K562 (cell line): ENCODE data around the gene DEGS2. TPM values are rescaled to one million over a fixed set of nuclear protein-coding genes. Genes with fewer than 3 reads are reported as not detected.

Source experiments
- ATAC-seq: fragments of 200-7000 bp; cut with Tn5 transposase; 3 replicates; pipeline ENCODE4 v1.9.1; 2020; ENCODE audit warnings: moderate library complexity
- BruUV-seq: library from RNA; stranded (reverse); fragments of 400-500 nt; replicated peaks from 2 replicates; lab custom pipeline; 2021; lab: Mats Ljungman, UMichigan
- CTCF ChIA-PET: fragments of 300-600 bp; formaldehyde crosslinking; extraction: SDS; loops from one replicate; lab custom pipeline; 2021; ENCODE audit warnings: low intra/inter-chr PET ratio; lab: Yijun Ruan, JAX
- POLR2A ChIA-PET: fragments of 300-600, 350-650 bp; sonication (Branson Sonifier 250); formaldehyde crosslinking; extraction: SDS; loops from one replicate; lab custom pipeline; 2021; ENCODE audit warnings: antibody characterized with exemption, inconsistent platforms; lab: Yijun Ruan, JAX
- DNase-seq, 4 experiments: peaks; one replicate each; pipeline versions ENCODE4 v3.0.0 to v3.0.0-alpha.2; 2011 to 2018; ENCODE audit warnings: low spot score in 3 of 4, mixed read lengths in 3 of 4; ENCODE audit errors: extremely low read depth in 1 of 4
- FAIRE-seq: peaks from 2 replicates; lab custom pipeline; 2011; peaks lifted over from hg19 to GRCh38; lab: Jason Lieb, UNC
- H2AFZ ChIP-seq: 2 replicates; pipeline ENCODE4 v1.6.0; 2011; ENCODE audit warnings: low read depth, low read length, control low read depth, inconsistent platforms
- H3K27ac ChIP-seq: fragments of 200-600 bp; 3 replicates; pipeline ENCODE4 v1.8.0; 2011; ENCODE audit warnings: low read depth, mild to moderate bottlenecking, control low read depth, inconsistent platforms, low read length, moderate library complexity, mixed read lengths; ENCODE audit errors: extremely low read depth
- H3K27me3 ChIP-seq, 2 experiments: fragments of 300-600 bp in 1 of 2; 2 replicates in 1 of 2; 3 replicates in 1 of 2; pipeline versions ENCODE4 v1.6.0 to v1.8.0; 2011; ENCODE audit warnings: inconsistent platforms in 2 of 2, low read length in 2 of 2, mild to moderate bottlenecking in 1 of 2, mixed read lengths in 1 of 2, moderate library complexity in 1 of 2; ENCODE audit not compliant: control insufficient read depth in 2 of 2, insufficient read depth in 2 of 2
- H3K36me3 ChIP-seq: fragments of 300-600 bp; 3 replicates; pipeline ENCODE4 v1.8.0; 2011; ENCODE audit warnings: mild to moderate bottlenecking, low read length, inconsistent platforms; ENCODE audit not compliant: control insufficient read depth, insufficient read depth
- H3K4me1 ChIP-seq, 2 experiments: fragments of 200-600 bp in 1 of 2; replicated peaks in 1 of 2; 2 replicates in 1 of 2; 3 replicates in 1 of 2; pipeline versions ENCODE4 v1.5.1 to v1.8.0; 2011; ENCODE audit warnings: inconsistent platforms in 2 of 2, low read length in 2 of 2, mild to moderate bottlenecking in 1 of 2, mixed read lengths in 1 of 2, moderate library complexity in 1 of 2; ENCODE audit not compliant: control insufficient read depth in 2 of 2, insufficient read depth in 2 of 2
- H3K4me2 ChIP-seq: 2 replicates; pipeline ENCODE4 v1.6.1; 2011; ENCODE audit warnings: low read length, control low read depth, inconsistent platforms, mixed read lengths; ENCODE audit not compliant: insufficient read depth
- H3K4me3 ChIP-seq: fragments of 200-600 bp; sonication (generic), shearing (Covaris generic); 2 replicates; pipeline ENCODE4 v1.5.1; 2016; ENCODE audit warnings: control low read depth, inconsistent platforms
- H3K79me2 ChIP-seq: fragments of 200-600 bp; 3 replicates; pipeline ENCODE4 v1.8.0; 2011; ENCODE audit warnings: low read length, inconsistent platforms; ENCODE audit not compliant: control insufficient read depth, insufficient read depth
- H3K9ac ChIP-seq, 2 experiments: 2 replicates each; pipeline versions ENCODE4 v1.6.0 to v1.6.1; 2011; ENCODE audit warnings: low read depth in 2 of 2, low read length in 2 of 2, control low read depth in 1 of 2, inconsistent platforms in 1 of 2, mild to moderate bottlenecking in 1 of 2, mixed read lengths in 1 of 2; ENCODE audit not compliant: insufficient read depth in 1 of 2
- H3K9me1 ChIP-seq: one replicate; pipeline ENCODE4 v1.6.0; 2011; ENCODE audit warnings: inconsistent platforms, mild to moderate bottlenecking, low read length, moderate library complexity; ENCODE audit not compliant: control insufficient read depth, insufficient read depth
- H3K9me3 ChIP-seq: replicated peaks from 2 replicates; pipeline ENCODE4 v1.5.1; 2011; ENCODE audit warnings: low read depth, low read length, inconsistent platforms; ENCODE audit not compliant: control insufficient read depth, insufficient read depth
- H4K20me1 ChIP-seq: replicated peaks from 2 replicates; pipeline ENCODE4 v1.6.1; 2011; ENCODE audit warnings: low read length, inconsistent platforms, mixed read lengths; ENCODE audit not compliant: control insufficient read depth, insufficient read depth
- DACH1 ChIP-seq: fragments of 450-650 bp; IDR thresholded peaks from 2 replicates; pipeline ENCODE4 v1.6.1; 2018; ENCODE audit not compliant: partially characterized antibody
- ERF ChIP-seq: fragments of 450-650 bp; formaldehyde crosslinking; IDR thresholded peaks from 2 replicates; pipeline ENCODE4 v1.4.0; 2020; ENCODE audit warnings: mild to moderate bottlenecking, mixed read lengths
- GATA2 ChIP-seq: sonication (generic); formaldehyde crosslinking; IDR thresholded peaks from 2 replicates; pipeline ENCODE4 v1.4.0; 2020; ENCODE audit warnings: mild to moderate bottlenecking, missing genetic modification reagents
- HNRNPK ChIP-seq: fragments of 200-400 bp; formaldehyde crosslinking; IDR thresholded peaks from one replicate; pipeline ENCODE4 v1.6.1; 2018; ENCODE audit warnings: mild to moderate bottlenecking, low read depth, low read length; ENCODE audit not compliant: poor library complexity, severe bottlenecking
- MCM5 ChIP-seq: fragments of 450-650 bp; IDR thresholded peaks from 2 replicates; pipeline ENCODE4 v1.6.1; 2016; ENCODE audit warnings: low read depth
- RBBP5 ChIP-seq: fragments of 200-600 bp; sonication (generic); IDR thresholded peaks from 2 replicates; pipeline ENCODE4 v1.6.1; 2012; ENCODE audit warnings: borderline replicate concordance, mild to moderate bottlenecking, low read length, control low read depth, inconsistent platforms; ENCODE audit not compliant: insufficient read depth, poor library complexity, severe bottlenecking
- SRF ChIP-seq, 2 experiments: fragments of 250-450, 450-650 bp in 1 of 2; sonication (Bioruptor Pico) in 1 of 2; sonication (generic) in 1 of 2; formaldehyde crosslinking; IDR thresholded peaks; 2 replicates each; pipeline versions ENCODE4 v1.5.0 to v1.5.1; 2020 to 2022; ENCODE audit warnings: mild to moderate bottlenecking in 1 of 2, missing genetic modification reagents in 1 of 2
- WGBS: fragments of 100-300 bp; shearing (Covaris generic); methylation state at CpG from one replicate; pipeline ENCODE4 v1.1.6; 2016; ENCODE audit warnings: low coverage, mixed read lengths; ENCODE audit not compliant: insufficient coverage; ENCODE audit errors: missing lambda C conversion rate; 5-methylcytosine and 5-hydroxymethylcytosine counted together
- in situ Hi-C: fragments of 300-500 bp; cut with MboI; formaldehyde crosslinking; loops from 4 replicates; pipeline ENCODE4 v1.15.0; 2018; ENCODE audit warnings: inconsistent platforms, mixed read lengths
- intact Hi-C: fragments of 100-400 bp; cut with micrococcal nuclease; formaldehyde crosslinking; loops from 2 replicates; pipeline ENCODE4 v1.14.2; 2022
- polyA plus RNA-seq, 8 experiments: library from polyadenylated mRNA; depleted of rRNA in 4 of 8; stranded (reverse) in 5 of 8; unstranded in 3 of 8; fragments of >200 nt; fragmentation: Nextera tagmentation in 2 of 8; fragmentation: Illumina TruSeq in 1 of 8; extraction: Ambion mirVana in 2 of 8; extraction: Trizol in 1 of 8; gene quantifications; 2 replicates each; pipeline versions ENCODE4 v1.2.1 to v1.2.3, GENCODE V29; 2011 to 2014; ENCODE audit warnings: inconsistent platforms in 1 of 8, missing spikeins in 1 of 8
- total RNA-seq, 7 experiments: library from RNA; depleted of rRNA in 6 of 7; stranded (reverse); fragments of >200 nt in 6 of 7; fragmentation: Illumina TruSeq in 2 of 7; extraction: Trizol in 2 of 7; gene quantifications; 2 replicates each; pipeline versions ENCODE4 v1.2.1 to v1.2.3, GENCODE V29; 2011 to 2021; ENCODE audit warnings: low replicate concordance in 1 of 7
- TF ChIP-seq, protein P1 (sequence below), 2 experiments: fragments of 450-650 bp in 1 of 2; IDR thresholded peaks; 2 replicates each; pipeline ENCODE4 v1.6.1; 2011 to 2017; ENCODE audit warnings: low read depth in 2 of 2, antibody characterized with exemption in 1 of 2, borderline replicate concordance in 1 of 2, low read length in 1 of 2, mild to moderate bottlenecking in 1 of 2, mixed read lengths in 1 of 2; ENCODE audit not compliant: control insufficient read depth in 1 of 2

DEGS2 gene
- total and polyA plus RNA-seq, 9 of the 15 experiments (the other 6 are each of a cell fraction or from before 2014, with no cell fraction given) = 0.22 to 2.9 (median 0.70) TPM

DNA sequence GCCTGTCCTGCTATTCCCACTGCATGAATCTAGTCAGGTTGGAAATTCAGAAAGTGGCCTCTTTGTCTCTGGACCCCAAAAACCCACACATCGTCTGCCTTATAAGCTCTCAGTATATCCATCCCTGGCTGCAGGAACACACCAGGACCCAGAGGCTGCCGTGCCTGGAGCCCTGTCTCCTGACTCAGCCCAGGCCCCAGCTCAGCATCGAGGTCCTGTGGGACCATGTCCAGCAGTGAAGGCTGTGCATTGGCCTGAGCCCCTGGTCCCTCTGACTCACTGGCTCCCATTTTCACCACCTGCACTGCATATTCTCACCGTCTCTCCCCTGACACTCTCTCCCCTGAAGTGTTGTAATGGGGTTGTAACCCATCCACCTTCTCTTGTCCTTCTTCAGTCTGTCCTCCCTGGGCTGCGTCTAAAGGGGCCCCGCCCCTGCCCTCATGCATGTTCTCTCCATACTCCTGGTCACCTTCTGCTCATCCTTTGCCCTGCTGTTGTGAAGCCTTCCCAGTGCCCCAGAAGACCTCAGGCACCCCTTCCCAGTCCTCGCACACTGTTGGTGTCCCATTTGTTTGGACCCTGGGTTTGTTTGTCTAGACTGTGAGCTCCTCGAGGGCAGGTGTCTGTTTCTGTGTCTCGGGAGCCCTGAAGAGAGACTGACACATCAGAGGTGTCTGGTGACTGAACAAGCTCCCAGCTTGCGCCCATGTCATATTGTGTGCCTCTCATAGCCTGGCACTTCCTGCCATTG is 50.4 kb downstream of the DEGS2 start:
- no peak for ATAC-seq
- Histone ChIP-seq H3K9ac (0 out of 4 replicates have a peak overlapping the region, but pooled peaks of 1 of the 2 experiments have one; percentile 69), H3K4me1 (peaks cover 18 to 19% of the 10 kb centered on the region in 2 experiments; a peak in 4 of 5 replicates), H3K9me3 (no peaks in the 10 kb centered on the region), H3K4me2 (no peak overlapping the region), H4K20me1 (no peaks in the 10 kb centered on the region; the same call in 1 of the 2 replicates), H3K9me1 (no peaks in the 10 kb centered on the region), H3K27ac (no peak overlapping the region), H2AFZ (no peak overlapping the region), H3K79me2 (peaks cover 2% of the 10 kb centered on the region; the same call in 2 of the 3 replicates), H3K36me3 (peaks cover 3% of the 10 kb centered on the region; the same call in 1 of the 3 replicates), H3K27me3 (no peaks in the 10 kb centered on the region), H3K4me3 (no peak overlapping the region)
- intact Hi-C loops = loop anchor here (1.0 kb wide), 3 partner anchors 33 to 127 kb away; no protein-coding TSS in a partner anchor
- no TSS peak for BruUV-seq
- 82% methylated on average over 10 of the region's 10 CpGs for WGBS
- no peak for FAIRE-seq
- POLR2A ChIA-PET = interaction anchor here (0.7 to 1.3 kb wide), 3 partner anchors 9 to 136 kb away, joined by 3 to 4 read pairs (median 4); no protein-coding TSS in a partner anchor
- in situ Hi-C loops = no loop called here
- no peak for DNase-seq
- CTCF ChIA-PET = interaction anchor here (0.9 to 2.3 kb wide), 5 partner anchors 30 to 126 kb away, joined by 4 to 15 read pairs (median 7); no protein-coding TSS in a partner anchor
- no peak for TF ChIP-seq ERF
- TF ChIP-seq GATA2 (CRISPR knock-in tag) = no peak
- TF ChIP-seq SRF (CRISPR knock-in tag; IDR thresholded peaks at IDR 0.05) = no peak
- TF ChIP-seq MCM5 = no peak
- TF ChIP-seq DACH1 = no peak
- no peak for TF ChIP-seq HNRNPK
- no peak for TF ChIP-seq RBBP5
- TF ChIP-seq, protein P1, sequence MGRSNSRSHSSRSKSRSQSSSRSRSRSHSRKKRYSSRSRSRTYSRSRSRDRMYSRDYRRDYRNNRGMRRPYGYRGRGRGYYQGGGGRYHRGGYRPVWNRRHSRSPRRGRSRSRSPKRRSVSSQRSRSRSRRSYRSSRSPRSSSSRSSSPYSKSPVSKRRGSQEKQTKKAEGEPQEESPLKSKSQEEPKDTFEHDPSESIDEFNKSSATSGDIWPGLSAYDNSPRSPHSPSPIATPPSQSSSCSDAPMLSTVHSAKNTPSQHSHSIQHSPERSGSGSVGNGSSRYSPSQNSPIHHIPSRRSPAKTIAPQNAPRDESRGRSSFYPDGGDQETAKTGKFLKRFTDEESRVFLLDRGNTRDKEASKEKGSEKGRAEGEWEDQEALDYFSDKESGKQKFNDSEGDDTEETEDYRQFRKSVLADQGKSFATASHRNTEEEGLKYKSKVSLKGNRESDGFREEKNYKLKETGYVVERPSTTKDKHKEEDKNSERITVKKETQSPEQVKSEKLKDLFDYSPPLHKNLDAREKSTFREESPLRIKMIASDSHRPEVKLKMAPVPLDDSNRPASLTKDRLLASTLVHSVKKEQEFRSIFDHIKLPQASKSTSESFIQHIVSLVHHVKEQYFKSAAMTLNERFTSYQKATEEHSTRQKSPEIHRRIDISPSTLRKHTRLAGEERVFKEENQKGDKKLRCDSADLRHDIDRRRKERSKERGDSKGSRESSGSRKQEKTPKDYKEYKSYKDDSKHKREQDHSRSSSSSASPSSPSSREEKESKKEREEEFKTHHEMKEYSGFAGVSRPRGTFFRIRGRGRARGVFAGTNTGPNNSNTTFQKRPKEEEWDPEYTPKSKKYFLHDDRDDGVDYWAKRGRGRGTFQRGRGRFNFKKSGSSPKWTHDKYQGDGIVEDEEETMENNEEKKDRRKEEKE (IDR thresholded peaks at IDR 0.05; ENCODE audit: borderline replicate concordance in 1 of 2, control insufficient read depth in 1 of 2, low read depth in 2 of 2, low read length in 1 of 2) = no peak
